ENCODE data around the gene TBXAS1.

Gene TBXAS1

DNA sequence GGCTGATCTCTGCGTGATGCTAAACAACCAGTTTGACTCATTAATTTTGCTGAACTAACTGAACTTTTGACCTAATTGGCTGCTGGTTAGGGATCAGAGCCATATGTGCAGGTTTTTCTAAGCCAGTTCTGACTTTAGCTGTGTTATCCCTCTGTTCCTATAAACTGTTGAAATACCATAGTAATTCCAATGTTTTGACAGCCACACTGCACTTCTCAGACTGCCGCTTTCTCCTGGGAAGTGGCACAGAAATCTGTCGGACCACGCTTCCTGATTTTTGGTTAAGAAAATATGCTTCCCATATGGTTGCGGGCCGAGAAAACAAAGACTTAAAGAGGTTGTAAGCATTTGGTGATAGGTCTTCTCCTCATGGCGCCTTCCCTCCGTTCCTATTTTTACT lies 42.3 kb downstream of the TBXAS1 start:
- Histone ChIP-seq H3K27me3 (ENCODE audit: control insufficient read depth, insufficient read depth, low read length) (no peaks in the 10 kb centered on the region), H3K27ac (ENCODE audit: low read length) (no peak overlapping the region), H3K4me1 (ENCODE audit: control insufficient read depth, insufficient read depth, low read length) (no peaks in the 10 kb centered on the region), H3K9me3 (ENCODE audit: control insufficient read depth, insufficient read depth, low read length) (no peaks in the 10 kb centered on the region), H3K36me3 (ENCODE audit: control insufficient read depth, insufficient read depth, low read length) (no peaks in the 10 kb centered on the region), H3K4me3 (ENCODE audit: low read length) (no peak overlapping the region)
- no CpG with 5 or more reads among the region's 8 CpGs for WGBS (ENCODE audit: insufficient coverage, insufficient read length)
- DNase-seq (ENCODE audit: low read depth, low spot score) = no peak

DNA sequence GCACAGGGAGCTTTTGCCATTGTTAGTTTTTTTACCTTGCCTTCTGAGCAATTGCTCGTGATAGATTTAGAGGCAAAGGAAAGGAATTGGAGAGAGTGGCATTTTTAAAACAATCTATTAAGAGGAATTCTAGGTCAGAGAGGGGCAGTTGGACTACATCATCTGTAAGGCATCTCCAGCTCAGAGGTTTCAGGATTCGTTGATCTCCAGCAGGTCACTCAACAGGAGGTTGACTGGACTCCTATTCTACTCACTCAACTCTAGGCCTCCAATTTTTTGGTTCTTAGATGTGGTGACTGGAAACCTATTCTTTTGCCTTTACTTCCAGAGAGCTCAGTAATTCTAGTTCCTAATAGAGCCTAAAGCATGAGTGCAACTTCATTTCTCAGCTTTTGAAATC lies 42.8 kb downstream of the TBXAS1 start:
- no peak for DNase-seq (ENCODE audit: low read depth, low spot score)
- no CpG with 5 or more reads among the region's 2 CpGs for WGBS (ENCODE audit: insufficient coverage, insufficient read length)
- H3K4me3 ChIP-seq (ENCODE audit: low read length) = no peak overlapping the region
- no peaks in the 10 kb centered on the region for H3K4me1 ChIP-seq (ENCODE audit: control insufficient read depth, insufficient read depth, low read length)
- no peaks in the 10 kb centered on the region for H3K36me3 ChIP-seq (ENCODE audit: control insufficient read depth, insufficient read depth, low read length)
- no peaks in the 10 kb centered on the region for H3K27me3 ChIP-seq (ENCODE audit: control insufficient read depth, insufficient read depth, low read length)
- H3K9me3 ChIP-seq (ENCODE audit: control insufficient read depth, insufficient read depth, low read length) = no peaks in the 10 kb centered on the region
- H3K27ac ChIP-seq (ENCODE audit: low read length) = no peak overlapping the region

GRCh38 chr7:139873593-139874301 lies 44.7 kb downstream of the TBXAS1 start:
- DNase-seq (ENCODE audit: low read depth, low spot score) = no peak
- Histone ChIP-seq H3K4me1 (ENCODE audit: control insufficient read depth, insufficient read depth, low read length) (no peaks in the 10 kb centered on the region), H3K4me3 (ENCODE audit: low read length) (no peak overlapping the region), H3K27ac (ENCODE audit: low read length) (no peak overlapping the region), H3K9me3 (ENCODE audit: control insufficient read depth, insufficient read depth, low read length) (no peaks in the 10 kb centered on the region), H3K27me3 (ENCODE audit: control insufficient read depth, insufficient read depth, low read length) (no peaks in the 10 kb centered on the region), H3K36me3 (ENCODE audit: control insufficient read depth, insufficient read depth, low read length) (no peaks in the 10 kb centered on the region)
- WGBS (ENCODE audit: insufficient coverage, insufficient read length) = no CpG with 5 or more reads among the region's 8 CpGs

- H3K4me3 ChIP-seq (ENCODE audit: low read length) = no peak overlapping the region
- no CpG with 5 or more reads among the region's 9 CpGs for WGBS (ENCODE audit: insufficient coverage, insufficient read length)
- H3K4me1 ChIP-seq (ENCODE audit: control insufficient read depth, insufficient read depth, low read length) = no peaks in the 10 kb centered on the region
- DNase-seq (ENCODE audit: low read depth, low spot score) = no peak
- H3K27me3 ChIP-seq (ENCODE audit: control insufficient read depth, insufficient read depth, low read length) = no peaks in the 10 kb centered on the region
- H3K9me3 ChIP-seq (ENCODE audit: control insufficient read depth, insufficient read depth, low read length) = no peaks in the 10 kb centered on the region
- no peak overlapping the region for H3K27ac ChIP-seq (ENCODE audit: low read length)
- no peaks in the 10 kb centered on the region for H3K36me3 ChIP-seq (ENCODE audit: control insufficient read depth, insufficient read depth, low read length)
These were observed 45.2 kb downstream of the TBXAS1 start for GRCh38 chr7:139874302-139874629.

DNA sequence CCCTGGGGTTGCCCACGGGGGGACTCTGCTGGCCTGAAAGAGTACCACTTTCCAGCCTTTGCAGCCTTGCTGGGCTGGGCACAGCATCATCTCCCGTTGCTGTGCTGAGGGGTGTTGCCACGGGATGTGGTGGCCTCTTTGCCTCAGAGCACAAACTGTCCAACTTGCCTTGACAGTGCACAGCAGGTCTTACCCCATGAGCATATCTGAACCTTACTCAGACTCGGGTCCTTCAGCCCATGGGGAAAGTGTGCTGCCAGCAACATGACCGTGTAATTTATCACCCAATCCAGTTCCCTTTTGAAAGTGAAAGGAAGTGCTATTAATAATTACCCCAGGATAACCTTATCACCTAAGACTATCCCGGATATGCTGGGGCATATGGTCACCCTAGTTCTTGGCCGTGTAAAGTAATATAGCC lies 46.8 kb downstream of the TBXAS1 start:
- no peak overlapping the region for H3K27ac ChIP-seq (ENCODE audit: low read length)
- no peak overlapping the region for H3K4me3 ChIP-seq (ENCODE audit: low read length)
- no peaks in the 10 kb centered on the region for H3K36me3 ChIP-seq (ENCODE audit: control insufficient read depth, insufficient read depth, low read length)
- no peaks in the 10 kb centered on the region for H3K9me3 ChIP-seq (ENCODE audit: control insufficient read depth, insufficient read depth, low read length)
- WGBS (ENCODE audit: insufficient coverage, insufficient read length) = no CpG with 5 or more reads among the region's 7 CpGs
- no peaks in the 10 kb centered on the region for H3K4me1 ChIP-seq (ENCODE audit: control insufficient read depth, insufficient read depth, low read length)
- H3K27me3 ChIP-seq (ENCODE audit: control insufficient read depth, insufficient read depth, low read length) = no peaks in the 10 kb centered on the region
- no peak for DNase-seq (ENCODE audit: low read depth, low spot score)

- no peaks in the 10 kb centered on the region for H3K4me1 ChIP-seq (ENCODE audit: control insufficient read depth, insufficient read depth, low read length)
- H3K4me3 ChIP-seq (ENCODE audit: low read length) = no peak overlapping the region
- no peak for DNase-seq (ENCODE audit: low read depth, low spot score)
- H3K36me3 ChIP-seq (ENCODE audit: control insufficient read depth, insufficient read depth, low read length) = no peaks in the 10 kb centered on the region
- no peak overlapping the region for H3K27ac ChIP-seq (ENCODE audit: low read length)
- no CpG with 5 or more reads among the region's 8 CpGs for WGBS (ENCODE audit: insufficient coverage, insufficient read length)
- no peaks in the 10 kb centered on the region for H3K27me3 ChIP-seq (ENCODE audit: control insufficient read depth, insufficient read depth, low read length)
- no peaks in the 10 kb centered on the region for H3K9me3 ChIP-seq (ENCODE audit: control insufficient read depth, insufficient read depth, low read length)
These were observed 47.7 kb downstream of the TBXAS1 start for GRCh38 chr7:139876622-139877283.

- no CpG with 5 or more reads among the region's 3 CpGs for WGBS (ENCODE audit: insufficient coverage, insufficient read length)
- Histone ChIP-seq H3K4me1 (ENCODE audit: control insufficient read depth, insufficient read depth, low read length) (no peaks in the 10 kb centered on the region), H3K9me3 (ENCODE audit: control insufficient read depth, insufficient read depth, low read length) (no peaks in the 10 kb centered on the region), H3K27ac (ENCODE audit: low read length) (no peak overlapping the region), H3K27me3 (ENCODE audit: control insufficient read depth, insufficient read depth, low read length) (no peaks in the 10 kb centered on the region), H3K36me3 (ENCODE audit: control insufficient read depth, insufficient read depth, low read length) (no peaks in the 10 kb centered on the region), H3K4me3 (ENCODE audit: low read length) (no peak overlapping the region)
- no peak for DNase-seq (ENCODE audit: low read depth, low spot score)
These were observed 54.8 kb downstream of the TBXAS1 start for GRCh38 chr7:139883814-139884213.

- DNase-seq (ENCODE audit: low read depth, low spot score) = no peak
- WGBS (ENCODE audit: insufficient coverage, insufficient read length) = no CpG with 5 or more reads among the region's 7 CpGs
- Histone ChIP-seq H3K36me3 (ENCODE audit: control insufficient read depth, insufficient read depth, low read length) (no peaks in the 10 kb centered on the region), H3K4me1 (ENCODE audit: control insufficient read depth, insufficient read depth, low read length) (no peaks in the 10 kb centered on the region), H3K27me3 (ENCODE audit: control insufficient read depth, insufficient read depth, low read length) (no peaks in the 10 kb centered on the region), H3K4me3 (ENCODE audit: low read length) (no peak overlapping the region), H3K9me3 (ENCODE audit: control insufficient read depth, insufficient read depth, low read length) (no peaks in the 10 kb centered on the region), H3K27ac (ENCODE audit: low read length) (no peak overlapping the region)
These were observed 55.4 kb downstream of the TBXAS1 start for GRCh38 chr7:139884441-139884840.

DNA sequence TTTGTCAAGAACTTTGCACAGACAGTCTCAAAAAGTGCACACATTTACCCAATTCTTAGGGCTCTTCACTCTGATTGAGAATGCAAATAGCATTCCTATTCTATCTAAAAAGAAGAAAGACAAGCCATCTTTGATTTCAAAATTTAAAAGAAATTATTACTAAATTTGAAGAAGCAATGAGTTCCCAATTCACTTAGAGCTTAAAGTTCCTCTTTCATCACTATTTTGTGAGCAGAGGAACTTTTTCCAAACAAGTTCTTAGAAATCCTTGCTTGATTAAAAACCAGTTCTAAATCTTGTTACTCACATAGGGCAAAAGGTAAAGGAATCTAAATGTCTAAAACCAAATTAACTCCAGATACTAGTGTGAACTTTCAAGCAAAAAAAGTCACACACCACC lies 56.4 kb downstream of the TBXAS1 start:
- Histone ChIP-seq H3K4me1 (ENCODE audit: control insufficient read depth, insufficient read depth, low read length) (no peaks in the 10 kb centered on the region), H3K27ac (ENCODE audit: low read length) (no peak overlapping the region), H3K4me3 (ENCODE audit: low read length) (no peak overlapping the region), H3K9me3 (ENCODE audit: control insufficient read depth, insufficient read depth, low read length) (no peaks in the 10 kb centered on the region), H3K36me3 (ENCODE audit: control insufficient read depth, insufficient read depth, low read length) (no peaks in the 10 kb centered on the region), H3K27me3 (ENCODE audit: control insufficient read depth, insufficient read depth, low read length) (no peaks in the 10 kb centered on the region)
- no peak for DNase-seq (ENCODE audit: low read depth, low spot score)

DNA sequence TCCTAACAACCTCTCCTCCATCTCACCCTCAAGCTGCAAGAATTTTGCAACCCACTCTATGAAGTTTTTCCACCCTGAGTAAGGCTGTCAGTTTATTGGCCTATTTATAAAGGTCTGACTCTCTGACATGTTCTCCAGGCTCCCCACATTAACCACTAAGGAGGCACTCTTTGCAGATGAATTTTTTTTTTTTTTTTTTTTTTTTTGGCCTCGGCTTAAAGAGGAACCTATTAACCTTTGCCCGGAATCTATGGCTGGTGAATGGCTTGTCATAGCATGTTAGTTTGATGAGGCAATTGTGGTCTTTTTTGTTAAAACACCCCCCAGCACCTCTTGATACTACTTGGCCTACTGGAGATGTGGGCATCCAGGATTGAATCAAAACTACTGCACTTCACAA lies 57.1 kb downstream of the TBXAS1 start:
- no peaks in the 10 kb centered on the region for H3K36me3 ChIP-seq (ENCODE audit: control insufficient read depth, insufficient read depth, low read length)
- no peak for DNase-seq (ENCODE audit: low read depth, low spot score)
- no CpG with 5 or more reads among the region's 2 CpGs for WGBS (ENCODE audit: insufficient coverage, insufficient read length)
- no peak overlapping the region for H3K27ac ChIP-seq (ENCODE audit: low read length)
- H3K27me3 ChIP-seq (ENCODE audit: control insufficient read depth, insufficient read depth, low read length) = no peaks in the 10 kb centered on the region
- no peak overlapping the region for H3K4me3 ChIP-seq (ENCODE audit: low read length)
- no peaks in the 10 kb centered on the region for H3K4me1 ChIP-seq (ENCODE audit: control insufficient read depth, insufficient read depth, low read length)
- H3K9me3 ChIP-seq (ENCODE audit: control insufficient read depth, insufficient read depth, low read length) = no peaks in the 10 kb centered on the region

DNA sequence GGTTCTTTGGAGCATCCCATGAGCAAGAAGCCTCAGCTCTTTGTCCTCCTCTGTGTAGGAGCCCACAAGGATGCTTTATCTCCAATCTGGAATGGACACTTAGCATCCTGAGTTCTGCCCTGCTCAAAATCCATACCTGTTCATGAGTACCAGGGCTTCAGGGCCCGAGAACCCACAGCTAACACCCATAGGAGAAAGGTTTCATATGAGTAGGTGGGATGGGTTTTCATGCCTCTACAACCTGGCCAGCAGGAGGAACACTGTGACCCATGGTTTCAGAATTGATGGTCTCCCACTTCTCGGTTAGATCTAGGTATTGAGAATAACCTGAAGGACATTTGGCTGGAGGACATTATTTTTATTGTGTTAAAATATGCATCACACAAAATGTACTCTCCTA lies 57.8 kb downstream of the TBXAS1 start:
- Histone ChIP-seq H3K4me1 (ENCODE audit: control insufficient read depth, insufficient read depth, low read length) (no peaks in the 10 kb centered on the region), H3K4me3 (ENCODE audit: low read length) (no peak overlapping the region), H3K36me3 (ENCODE audit: control insufficient read depth, insufficient read depth, low read length) (no peaks in the 10 kb centered on the region), H3K9me3 (ENCODE audit: control insufficient read depth, insufficient read depth, low read length) (no peaks in the 10 kb centered on the region), H3K27me3 (ENCODE audit: control insufficient read depth, insufficient read depth, low read length) (no peaks in the 10 kb centered on the region), H3K27ac (ENCODE audit: low read length) (no peak overlapping the region)
- WGBS (ENCODE audit: insufficient coverage, insufficient read length) = no CpG with 5 or more reads among the region's 2 CpGs
- DNase-seq (ENCODE audit: low read depth, low spot score) = no peak
